Karpas-422 (cell line): ENCODE results near the gene FGB. TPM values are rescaled to one million over a fixed set of nuclear protein-coding genes. Genes with fewer than 3 reads are reported as not detected.
"Not testable (repeated sequence)": the region's sequence is repeated elsewhere in the genome, so short reads cannot be mapped to it uniquely, and the experiment has no call there.

Experiments used
- DNase-seq: peaks from one replicate; pipeline ENCODE4 v3.0.0-alpha.2; 2015
- H2AFZ ChIP-seq: fragments of 200-600 bp; sonication (generic); 2 replicates; pipeline ENCODE4 v1.6.1; 2014; ENCODE audit warnings: antibody characterized with exemption, low read length, mixed read lengths
- H3K27ac ChIP-seq: fragments of 200-600 bp; sonication (generic); 2 replicates; pipeline ENCODE4 v1.5.1; 2014; ENCODE audit warnings: mild to moderate bottlenecking, low read length, moderate library complexity
- H3K27me3 ChIP-seq: fragments of 200-600 bp; sonication (generic); 2 replicates; pipeline ENCODE4 v1.6.1; 2014; ENCODE audit warnings: low read length, mixed read lengths
- H3K36me3 ChIP-seq: fragments of 200-600 bp; sonication (generic); 2 replicates; pipeline ENCODE4 v1.6.1; 2014; ENCODE audit warnings: low read length, mixed read lengths; ENCODE audit not compliant: insufficient read depth
- H3K4me1 ChIP-seq: fragments of 200-600 bp; sonication (generic); 2 replicates; pipeline ENCODE4 v1.6.1; 2014; ENCODE audit warnings: mild to moderate bottlenecking, low read length, mixed read lengths
- H3K4me2 ChIP-seq: fragments of 200-600 bp; sonication (generic); 2 replicates; pipeline ENCODE4 v1.6.1; 2014; ENCODE audit warnings: low read length, low read depth, mild to moderate bottlenecking; ENCODE audit not compliant: poor library complexity, severe bottlenecking
- H3K4me3 ChIP-seq: fragments of 200-600 bp; sonication (generic); 2 replicates; pipeline ENCODE4 v1.5.1; 2014; ENCODE audit warnings: mild to moderate bottlenecking, antibody characterized with exemption, low read length, mixed read lengths
- H3K79me2 ChIP-seq: fragments of 200-600 bp; sonication (generic); 2 replicates; pipeline ENCODE4 v1.6.1; 2014; ENCODE audit warnings: mild to moderate bottlenecking, low read length, mixed read lengths
- H3K9ac ChIP-seq: fragments of 200-600 bp; sonication (generic); 2 replicates; pipeline ENCODE4 v1.6.0; 2014; ENCODE audit warnings: low read length
- H3K9me2 ChIP-seq: fragments of 200-600 bp; sonication (generic), shearing (Covaris generic); replicated peaks from 2 replicates; pipeline ENCODE4 v1.6.0; 2014; ENCODE audit warnings: mild to moderate bottlenecking, low read length, moderate library complexity; ENCODE audit not compliant: insufficient read depth
- H3K9me3 ChIP-seq: fragments of 300-700, 200-600 bp; sonication (generic); 2 replicates; pipeline ENCODE4 v1.6.1; 2014; ENCODE audit warnings: low read length, mixed read lengths
- H4K20me1 ChIP-seq: fragments of 200-600 bp; sonication (generic); 2 replicates; pipeline ENCODE4 v1.6.1; 2014; ENCODE audit warnings: mild to moderate bottlenecking, antibody characterized with exemption, low read length, low read depth; ENCODE audit not compliant: insufficient read depth
- total RNA-seq: library from RNA; depleted of rRNA; stranded (reverse); fragments of >200 nt; shearing (Covaris generic); gene quantifications from 2 replicates; pipeline ENCODE4 v1.2.3, GENCODE V29; 2014; ENCODE audit warnings: low replicate concordance

FGB gene
- total RNA-seq, 1 experiment from 2014 or later: not detected

GRCh38 chr4:154593868-154594267 lies 31.1 kb downstream of the FGB start:
- no peak overlapping the region for H2AFZ ChIP-seq
- H3K9ac ChIP-seq: no peak overlapping the region
- H3K4me3 ChIP-seq: no peak overlapping the region
- H3K27ac ChIP-seq: no peak overlapping the region
- no peak for DNase-seq
- H3K9me3 ChIP-seq: no peaks in the 10 kb centered on the region
- H3K9me2 ChIP-seq: no peaks in the 10 kb centered on the region
- no peaks in the 10 kb centered on the region for H3K36me3 ChIP-seq
- H3K4me1 ChIP-seq: no peaks in the 10 kb centered on the region
- H3K79me2 ChIP-seq: no peaks in the 10 kb centered on the region
- no peak overlapping the region for H3K4me2 ChIP-seq
- H3K27me3 ChIP-seq: peaks cover 3% of the 10 kb centered on the region; the same call in 1 of the 2 replicates
- no peaks in the 10 kb centered on the region for H4K20me1 ChIP-seq

GRCh38 chr4:154594343-154594742 lies 31.5 kb downstream of the FGB start:
- H3K4me3 ChIP-seq: not testable (repeated sequence)

DNA sequence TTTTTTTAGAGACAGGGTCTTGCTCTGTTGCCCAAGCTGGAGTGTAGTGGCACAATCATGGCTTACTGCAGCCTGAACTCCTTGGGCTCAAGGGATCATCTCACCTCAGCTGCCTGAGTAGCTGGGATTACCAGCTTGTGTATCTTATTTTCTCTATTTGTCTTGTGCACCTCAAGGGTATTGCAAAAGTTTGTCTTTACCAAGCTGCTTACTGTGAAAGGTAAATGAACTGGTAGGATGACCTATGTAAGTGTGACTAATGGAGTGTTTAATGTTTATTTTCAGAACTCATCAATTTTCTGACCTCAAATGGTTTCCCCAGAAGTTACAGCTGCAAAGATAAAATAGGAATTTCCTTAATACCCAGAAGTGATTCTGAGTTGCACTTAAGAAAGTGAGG lies 33.0 kb downstream of the FGB start:
- H2AFZ ChIP-seq: no peak overlapping the region
- no peaks in the 10 kb centered on the region for H3K79me2 ChIP-seq
- H3K9ac ChIP-seq: no peak overlapping the region

More at GRCh38 chr4:154594343-154594742, 31.5 kb downstream of the FGB start:
- H3K27ac ChIP-seq, H3K4me1 ChIP-seq, H3K79me2 ChIP-seq, H2AFZ ChIP-seq, H3K9ac ChIP-seq, H4K20me1 ChIP-seq, H3K36me3 ChIP-seq, H3K27me3 ChIP-seq, H3K9me2 ChIP-seq, DNase-seq, H3K9me3 ChIP-seq, H3K4me2 ChIP-seq: not testable (repeated sequence)

GRCh38 chr4:154597281-154597680 lies 34.5 kb downstream of the FGB start:
- H3K9ac ChIP-seq, H3K9me2 ChIP-seq, H3K27me3 ChIP-seq, H3K9me3 ChIP-seq, H3K27ac ChIP-seq, H3K79me2 ChIP-seq, H3K4me1 ChIP-seq, H3K36me3 ChIP-seq, H3K4me2 ChIP-seq, H2AFZ ChIP-seq, DNase-seq, H3K4me3 ChIP-seq, H4K20me1 ChIP-seq: not testable (repeated sequence)

More for the DNA sequence above, 33.0 kb downstream of the FGB start:
- no peaks in the 10 kb centered on the region for H3K9me3 ChIP-seq
- H3K4me3 ChIP-seq: no peak overlapping the region
- no peaks in the 10 kb centered on the region for H4K20me1 ChIP-seq
- H3K27me3 ChIP-seq: peaks cover 3% of the 10 kb centered on the region; the same call in 1 of the 2 replicates
- H3K9me2 ChIP-seq: no peaks in the 10 kb centered on the region
- no peaks in the 10 kb centered on the region for H3K4me1 ChIP-seq
- no peak overlapping the region for H3K4me2 ChIP-seq
- no peak for DNase-seq
- no peak overlapping the region for H3K27ac ChIP-seq
- H3K36me3 ChIP-seq: no peaks in the 10 kb centered on the region

GRCh38 chr4:154597798-154598774 lies 35.3 kb downstream of the FGB start:
- Histone ChIP-seq H3K9me3 (no peaks in the 10 kb centered on the region), H3K36me3 (no peaks in the 10 kb centered on the region), H4K20me1 (no peaks in the 10 kb centered on the region), H3K27ac (no peak overlapping the region), H3K4me2 (no peak overlapping the region), H2AFZ (no peak overlapping the region), H3K4me3 (no peak overlapping the region), H3K79me2 (no peaks in the 10 kb centered on the region), H3K4me1 (no peaks in the 10 kb centered on the region), H3K9me2 (no peaks in the 10 kb centered on the region), H3K27me3 (peaks cover 3% of the 10 kb centered on the region; the same call in 1 of the 2 replicates), H3K9ac (no peak overlapping the region)
- no peak for DNase-seq

- no peaks in the 10 kb centered on the region for H3K4me1 ChIP-seq
- H3K27me3 ChIP-seq: peaks cover 5% of the 10 kb centered on the region; the same call in 1 of the 2 replicates
- H4K20me1 ChIP-seq: no peaks in the 10 kb centered on the region
- H3K79me2 ChIP-seq: no peaks in the 10 kb centered on the region
- H3K36me3 ChIP-seq: no peaks in the 10 kb centered on the region
- no peak overlapping the region for H3K9ac ChIP-seq
- no peaks in the 10 kb centered on the region for H3K9me3 ChIP-seq
- H3K4me3 ChIP-seq: no peak overlapping the region
- H3K4me2 ChIP-seq: no peak overlapping the region
- no peaks in the 10 kb centered on the region for H3K9me2 ChIP-seq
- no peak for DNase-seq
- no peak overlapping the region for H3K27ac ChIP-seq
- no peak overlapping the region for H2AFZ ChIP-seq
These were observed 39.7 kb downstream of the FGB start for GRCh38 chr4:154602404-154603020.

DNA sequence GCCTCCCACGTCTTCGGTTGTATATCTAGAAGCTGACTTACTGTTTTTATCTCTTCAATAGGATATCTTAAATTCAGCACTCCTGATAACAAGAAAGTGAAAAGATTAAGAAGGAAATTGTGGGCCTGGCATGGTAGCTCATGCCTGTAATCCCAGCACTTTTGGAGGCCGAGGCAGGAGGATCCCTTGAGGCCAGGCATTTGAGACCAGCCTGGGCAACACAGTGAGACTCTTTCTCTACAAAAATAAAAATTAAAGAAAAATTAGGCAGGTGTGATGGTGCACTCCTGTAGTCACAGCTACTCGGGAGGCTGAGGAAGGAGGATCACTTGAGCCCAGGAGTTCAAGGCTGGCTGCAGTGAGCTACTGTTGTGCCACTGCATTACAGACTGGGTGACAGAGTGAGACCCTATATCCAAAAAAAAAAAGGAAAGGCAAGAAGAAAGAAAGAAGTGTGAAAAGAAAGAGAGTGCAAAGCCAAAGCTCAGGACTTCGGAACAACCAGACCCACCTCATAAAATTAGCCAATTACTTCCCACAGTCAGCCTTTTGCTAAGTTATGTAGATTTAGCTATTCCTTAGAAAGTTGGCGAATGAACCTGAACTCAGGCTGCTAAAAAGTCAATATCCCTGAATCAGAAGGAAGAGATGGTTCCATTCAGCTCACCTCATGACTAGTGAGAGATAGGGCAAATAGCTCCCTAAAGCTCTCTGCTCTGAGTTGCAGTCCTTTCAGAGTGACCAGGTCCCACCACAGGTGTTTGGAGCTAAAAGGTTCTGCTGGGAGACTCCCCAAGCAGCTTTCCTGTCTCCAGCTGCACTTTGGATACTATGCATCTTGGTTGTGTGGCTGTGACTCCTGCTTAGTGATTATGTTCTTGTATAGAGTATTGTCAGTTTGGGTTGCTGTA lies 40.5 kb downstream of the FGB start:
- Histone ChIP-seq H3K27me3 (peaks cover 5% of the 10 kb centered on the region; the same call in 1 of the 2 replicates), H3K36me3 (no peaks in the 10 kb centered on the region), H3K9ac (no peak overlapping the region), H3K9me2 (no peaks in the 10 kb centered on the region), H4K20me1 (no peaks in the 10 kb centered on the region), H3K4me1 (no peaks in the 10 kb centered on the region), H3K4me3 (no peak overlapping the region), H3K27ac (no peak overlapping the region), H3K4me2 (no peak overlapping the region), H2AFZ (no peak overlapping the region), H3K79me2 (no peaks in the 10 kb centered on the region), H3K9me3 (no peaks in the 10 kb centered on the region)
- DNase-seq: no peak
